Measurements from ENCODE around the gene PRKN.

GRCh38 chr6:161736781-161737292, 990.7 kb downstream of the PRKN start:
- TF ChIP-seq, protein P1, sequence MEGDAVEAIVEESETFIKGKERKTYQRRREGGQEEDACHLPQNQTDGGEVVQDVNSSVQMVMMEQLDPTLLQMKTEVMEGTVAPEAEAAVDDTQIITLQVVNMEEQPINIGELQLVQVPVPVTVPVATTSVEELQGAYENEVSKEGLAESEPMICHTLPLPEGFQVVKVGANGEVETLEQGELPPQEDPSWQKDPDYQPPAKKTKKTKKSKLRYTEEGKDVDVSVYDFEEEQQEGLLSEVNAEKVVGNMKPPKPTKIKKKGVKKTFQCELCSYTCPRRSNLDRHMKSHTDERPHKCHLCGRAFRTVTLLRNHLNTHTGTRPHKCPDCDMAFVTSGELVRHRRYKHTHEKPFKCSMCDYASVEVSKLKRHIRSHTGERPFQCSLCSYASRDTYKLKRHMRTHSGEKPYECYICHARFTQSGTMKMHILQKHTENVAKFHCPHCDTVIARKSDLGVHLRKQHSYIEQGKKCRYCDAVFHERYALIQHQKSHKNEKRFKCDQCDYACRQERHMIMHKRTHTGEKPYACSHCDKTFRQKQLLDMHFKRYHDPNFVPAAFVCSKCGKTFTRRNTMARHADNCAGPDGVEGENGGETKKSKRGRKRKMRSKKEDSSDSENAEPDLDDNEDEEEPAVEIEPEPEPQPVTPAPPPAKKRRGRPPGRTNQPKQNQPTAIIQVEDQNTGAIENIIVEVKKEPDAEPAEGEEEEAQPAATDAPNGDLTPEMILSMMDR (conservative IDR thresholded peaks at IDR 0.05 in 1 of 2, IDR thresholded peaks at IDR 0.05 in 1 of 2; ENCODE audit: low read depth in 1 of 2, low read length in 2 of 2): no peak
- no peak for TF ChIP-seq EZH2 (IDR thresholded peaks at IDR 0.05; ENCODE audit: low read length, missing control alignments)

Data from fibroblast of lung (primary cell).